HG03521 (cell line): Measurements from ENCODE around the gene CORO1C.
A peak's percentile ranks its signal among the peaks of the same experiment; 100 is the strongest.
"Not testable (repeated sequence)": the region's sequence is repeated elsewhere in the genome, so short reads cannot be mapped to it uniquely, and the experiment has no call there.

Experiments used
- ATAC-seq: cut with Tn5 transposase; IDR thresholded peaks from one replicate; pipeline ENCODE4 v1.9.1; 2021; ENCODE audit warnings: mild to moderate bottlenecking, moderate library complexity; ENCODE audit not compliant: unreplicated experiment

Gene CORO1C

GRCh38 chr12:108638141-108638827 lies 93.0 kb downstream of the CORO1C start:
- ATAC-seq, result no peak

- ATAC-seq, result no peak
These were observed 93.9 kb downstream of the CORO1C start for GRCh38 chr12:108637222-108637971.

GRCh38 chr12:108635997-108636808 lies 95.1 kb downstream of the CORO1C start:
- no peak for ATAC-seq

- peak; percentile 42 for ATAC-seq
These were observed 95.9 kb downstream of the CORO1C start for GRCh38 chr12:108635201-108635996.

GRCh38 chr12:108634341-108634751 lies 97.0 kb downstream of the CORO1C start:
- no peak for ATAC-seq

GRCh38 chr12:108633534-108634248 lies 97.6 kb downstream of the CORO1C start, which contains the start of gene SELPLG:
TSS of gene SELPLG (minus strand) at chr12:108633894. CDS start at chr12:108624307, 9,587 bp downstream.
- peak; percentile 56 for ATAC-seq

GRCh38 chr12:108633081-108633533 lies 98.2 kb downstream of the CORO1C start:
- ATAC-seq, result no peak

- ATAC-seq, result not testable (repeated sequence)
These were observed 100.1 kb downstream of the CORO1C start for GRCh38 chr12:108631261-108631660.

- no peak for ATAC-seq
These were observed 100.7 kb downstream of the CORO1C start for GRCh38 chr12:108630481-108631207.

- ATAC-seq, result no peak
These were observed 101.4 kb downstream of the CORO1C start for GRCh38 chr12:108629824-108630476.

GRCh38 chr12:108629151-108629550 lies 102.2 kb downstream of the CORO1C start:
- ATAC-seq, result no peak

- ATAC-seq, result no peak
These were observed 104.0 kb downstream of the CORO1C start for GRCh38 chr12:108627134-108627920.

- no peak for ATAC-seq
These were observed 106.1 kb downstream of the CORO1C start for GRCh38 chr12:108625228-108625627.

- ATAC-seq, result no peak
These were observed 107.7 kb downstream of the CORO1C start for GRCh38 chr12:108623577-108623976.

GRCh38 chr12:108622921-108623514 lies 108.3 kb downstream of the CORO1C start:
- ATAC-seq, result no peak

GRCh38 chr12:108622421-108622820 lies 108.9 kb downstream of the CORO1C start:
- ATAC-seq, result no peak

- ATAC-seq, result no peak
These were observed 110.2 kb downstream of the CORO1C start for GRCh38 chr12:108621161-108621560.
